SK-N-SH treated with all-trans-retinoic acid at 6 μM for 48 hours (cell line): Measurements from ENCODE around the gene SNTA1.

ENCODE experiments used
- ARNTL ChIP-seq: fragments of 450-650 bp; formaldehyde crosslinking; IDR thresholded peaks from 2 replicates; pipeline ENCODE4 v1.5.0; 2020; ENCODE audit warnings: low read depth, mild to moderate bottlenecking, moderate library complexity, borderline replicate concordance
- BACH2 ChIP-seq: fragments of 250-450 bp; sonication (Bioruptor Pico); IDR thresholded peaks from 2 replicates; pipeline ENCODE4 v1.9.0; 2021; ENCODE audit warnings: mild to moderate bottlenecking, borderline replicate concordance
- CSDC2 ChIP-seq: fragments of 250-450 bp; sonication (Bioruptor Pico); IDR thresholded peaks from 2 replicates; pipeline ENCODE4 v1.5.0; 2020; ENCODE audit warnings: mild to moderate bottlenecking, moderate library complexity
- ISL1 ChIP-seq: fragments of 250-450 bp; sonication (Bioruptor Pico); IDR thresholded peaks from 2 replicates; pipeline ENCODE4 v2.1.2; 2022; ENCODE audit warnings: mild to moderate bottlenecking, moderate library complexity
- OSR1 ChIP-seq: fragments of 250-450 bp; sonication (Bioruptor Pico); IDR thresholded peaks from 2 replicates; pipeline ENCODE4 v1.8.0; 2022; ENCODE audit warnings: moderate library complexity, mild to moderate bottlenecking, inconsistent platforms
- RARB ChIP-seq: fragments of 250-450 bp; sonication (Bioruptor Pico); IDR thresholded peaks from 2 replicates; pipeline ENCODE4 v1.8.0; 2021; ENCODE audit warnings: mild to moderate bottlenecking, moderate library complexity
- TCF4 ChIP-seq: fragments of 250-450 bp; sonication (Bioruptor Pico); IDR thresholded peaks from 2 replicates; pipeline ENCODE4 v1.8.0; 2021; ENCODE audit warnings: mild to moderate bottlenecking, moderate library complexity, borderline replicate concordance
- ZC3H10 ChIP-seq: fragments of 250-450 bp; sonication (Bioruptor Pico); IDR thresholded peaks from 2 replicates; pipeline ENCODE4 v1.5.1; 2021; ENCODE audit warnings: mild to moderate bottlenecking, moderate library complexity
- ZFP3 ChIP-seq: fragments of 250-450 bp; sonication (Bioruptor Pico); IDR thresholded peaks from 2 replicates; pipeline ENCODE4 v1.5.0; 2020; ENCODE audit warnings: mild to moderate bottlenecking, moderate library complexity
- ZNF70 ChIP-seq: fragments of 450-650 bp; formaldehyde crosslinking; IDR thresholded peaks from 2 replicates; pipeline ENCODE4 v1.5.0; 2020; ENCODE audit warnings: mild to moderate bottlenecking, moderate library complexity
- ZNF8 ChIP-seq: fragments of 450-650 bp; formaldehyde crosslinking; IDR thresholded peaks from 2 replicates; pipeline ENCODE4 v1.5.0; 2020; ENCODE audit warnings: mild to moderate bottlenecking, moderate library complexity
- TF ChIP-seq, protein P1 (sequence below): fragments of 250-450 bp; sonication (Bioruptor Pico); IDR thresholded peaks from 2 replicates; pipeline ENCODE4 v1.5.1; 2020; ENCODE audit warnings: low read depth, mild to moderate bottlenecking, moderate library complexity
- TF ChIP-seq, protein P2 (sequence below): fragments of 250-450 bp; sonication (Bioruptor Pico); IDR thresholded peaks from 2 replicates; pipeline ENCODE4 v1.8.0; 2021; ENCODE audit warnings: low read depth, mild to moderate bottlenecking, moderate library complexity, borderline replicate concordance
- TF ChIP-seq, protein P3 (sequence below): fragments of 250-450 bp; sonication (Bioruptor Pico); IDR thresholded peaks from 2 replicates; pipeline ENCODE4 v1.8.0; 2020; ENCODE audit warnings: mild to moderate bottlenecking, moderate library complexity, borderline replicate concordance

DNA sequence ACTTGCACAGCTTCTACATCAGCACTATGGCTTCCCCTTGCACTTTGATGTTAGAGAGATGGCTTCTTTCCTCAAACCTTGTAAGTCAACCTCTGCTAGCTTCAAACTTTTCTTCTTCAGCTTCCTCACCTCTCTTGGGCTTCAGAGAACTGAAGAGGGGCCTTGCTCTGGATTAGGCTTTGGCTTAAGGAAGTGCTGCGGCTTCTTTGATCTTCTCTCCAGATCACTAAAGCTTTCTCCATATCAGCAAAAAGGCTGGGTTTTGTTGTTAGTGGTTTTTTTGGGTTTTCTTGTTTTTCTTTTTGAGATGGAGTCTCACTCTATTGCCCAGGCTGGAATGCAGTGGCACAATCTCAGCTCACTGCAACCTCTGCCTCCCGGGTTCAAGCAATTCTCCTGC is 66.2 kb downstream of the SNTA1 start:
- TF ChIP-seq ISL1 (CRISPR knock-in tag) = no peak
- TF ChIP-seq RARB = no peak
- no peak for TF ChIP-seq CSDC2
- TF ChIP-seq, protein P1, sequence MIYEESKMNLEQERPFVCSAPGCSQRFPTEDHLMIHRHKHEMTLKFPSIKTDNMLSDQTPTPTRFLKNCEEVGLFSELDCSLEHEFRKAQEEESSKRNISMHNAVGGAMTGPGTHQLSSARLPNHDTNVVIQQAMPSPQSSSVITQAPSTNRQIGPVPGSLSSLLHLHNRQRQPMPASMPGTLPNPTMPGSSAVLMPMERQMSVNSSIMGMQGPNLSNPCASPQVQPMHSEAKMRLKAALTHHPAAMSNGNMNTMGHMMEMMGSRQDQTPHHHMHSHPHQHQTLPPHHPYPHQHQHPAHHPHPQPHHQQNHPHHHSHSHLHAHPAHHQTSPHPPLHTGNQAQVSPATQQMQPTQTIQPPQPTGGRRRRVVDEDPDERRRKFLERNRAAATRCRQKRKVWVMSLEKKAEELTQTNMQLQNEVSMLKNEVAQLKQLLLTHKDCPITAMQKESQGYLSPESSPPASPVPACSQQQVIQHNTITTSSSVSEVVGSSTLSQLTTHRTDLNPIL (CRISPR knock-in tag) = no peak
- TF ChIP-seq ZNF70 (CRISPR knock-in tag) = no peak
- TF ChIP-seq ZFP3 (CRISPR knock-in tag) = no peak
- TF ChIP-seq ARNTL = no peak
- no peak for TF ChIP-seq ZNF8 (CRISPR knock-in tag)
- TF ChIP-seq ZC3H10 = no peak
- no peak for TF ChIP-seq OSR1 (CRISPR knock-in tag)
- TF ChIP-seq, protein P2, sequence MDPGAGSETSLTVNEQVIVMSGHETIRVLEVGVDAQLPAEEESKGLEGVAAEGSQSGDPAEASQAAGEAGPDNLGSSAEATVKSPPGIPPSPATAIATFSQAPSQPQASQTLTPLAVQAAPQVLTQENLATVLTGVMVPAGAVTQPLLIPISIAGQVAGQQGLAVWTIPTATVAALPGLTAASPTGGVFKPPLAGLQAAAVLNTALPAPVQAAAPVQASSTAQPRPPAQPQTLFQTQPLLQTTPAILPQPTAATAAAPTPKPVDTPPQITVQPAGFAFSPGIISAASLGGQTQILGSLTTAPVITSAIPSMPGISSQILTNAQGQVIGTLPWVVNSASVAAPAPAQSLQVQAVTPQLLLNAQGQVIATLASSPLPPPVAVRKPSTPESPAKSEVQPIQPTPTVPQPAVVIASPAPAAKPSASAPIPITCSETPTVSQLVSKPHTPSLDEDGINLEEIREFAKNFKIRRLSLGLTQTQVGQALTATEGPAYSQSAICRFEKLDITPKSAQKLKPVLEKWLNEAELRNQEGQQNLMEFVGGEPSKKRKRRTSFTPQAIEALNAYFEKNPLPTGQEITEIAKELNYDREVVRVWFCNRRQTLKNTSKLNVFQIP (CRISPR knock-in tag) = no peak
- TF ChIP-seq TCF4 = no peak
- TF ChIP-seq BACH2 (CRISPR knock-in tag) = no peak
- TF ChIP-seq, protein P3, sequence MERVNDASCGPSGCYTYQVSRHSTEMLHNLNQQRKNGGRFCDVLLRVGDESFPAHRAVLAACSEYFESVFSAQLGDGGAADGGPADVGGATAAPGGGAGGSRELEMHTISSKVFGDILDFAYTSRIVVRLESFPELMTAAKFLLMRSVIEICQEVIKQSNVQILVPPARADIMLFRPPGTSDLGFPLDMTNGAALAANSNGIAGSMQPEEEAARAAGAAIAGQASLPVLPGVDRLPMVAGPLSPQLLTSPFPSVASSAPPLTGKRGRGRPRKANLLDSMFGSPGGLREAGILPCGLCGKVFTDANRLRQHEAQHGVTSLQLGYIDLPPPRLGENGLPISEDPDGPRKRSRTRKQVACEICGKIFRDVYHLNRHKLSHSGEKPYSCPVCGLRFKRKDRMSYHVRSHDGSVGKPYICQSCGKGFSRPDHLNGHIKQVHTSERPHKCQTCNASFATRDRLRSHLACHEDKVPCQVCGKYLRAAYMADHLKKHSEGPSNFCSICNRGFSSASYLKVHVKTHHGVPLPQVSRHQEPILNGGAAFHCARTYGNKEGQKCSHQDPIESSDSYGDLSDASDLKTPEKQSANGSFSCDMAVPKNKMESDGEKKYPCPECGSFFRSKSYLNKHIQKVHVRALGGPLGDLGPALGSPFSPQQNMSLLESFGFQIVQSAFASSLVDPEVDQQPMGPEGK = no peak
